BJ (cell line): Measurements from ENCODE around the gene LIMD2. TPM values are rescaled to one million over a fixed set of nuclear protein-coding genes. Genes with fewer than 3 reads are reported as not detected.

Experiments used
- CTCF ChIA-PET: fragments of 350-600 bp; formaldehyde crosslinking; extraction: SDS; loops from one replicate; lab custom pipeline; 2021; ENCODE audit warnings: antibody characterized with exemption, inconsistent platforms; lab: Yijun Ruan, JAX
- POLR2A ChIA-PET: fragments of 300-600 bp; sonication (Branson Sonifier 250); formaldehyde crosslinking; extraction: SDS; loops from one replicate; lab custom pipeline; 2021; ENCODE audit warnings: antibody characterized with exemption; lab: Charles Lee
- DNase-seq: peaks from one replicate; pipeline ENCODE4 v3.0.0-alpha.2; 2011; ENCODE audit warnings: low read depth
- H3K27me3 ChIP-seq: 2 replicates; pipeline ENCODE4 v1.6.0; 2011; ENCODE audit warnings: low read length; ENCODE audit not compliant: control insufficient read depth, insufficient read depth
- H3K36me3 ChIP-seq: 2 replicates; pipeline ENCODE4 v1.5.1; 2011; ENCODE audit warnings: low read length; ENCODE audit not compliant: control insufficient read depth, insufficient read depth
- H3K4me3 ChIP-seq: 2 replicates; pipeline ENCODE4 v1.5.1; 2011; ENCODE audit warnings: low read depth, mild to moderate bottlenecking, control low read depth, low read length
- CTCF ChIP-seq: IDR thresholded peaks from 2 replicates; pipeline ENCODE4 v1.5.1; 2011; ENCODE audit warnings: low read depth, mild to moderate bottlenecking, control low read depth, inconsistent platforms, low read length, moderate library complexity; ENCODE audit not compliant: insufficient read depth
- polyA plus RNA-seq: library from polyadenylated mRNA; depleted of rRNA; stranded (reverse); fragments of >200 nt; gene quantifications from 2 replicates; pipeline ENCODE4 v1.2.3, GENCODE V29; 2011

LIMD2 gene
- polyA plus RNA-seq, 1 experiment, result 13.8 TPM

GRCh38 chr17:63658366-63658765 lies 41.6 kb downstream of the LIMD2 start:
- ChIA-PET POLR2A (no interaction called here), CTCF (no interaction called here)
- Histone ChIP-seq H3K36me3 (peaks cover 5% of the 10 kb centered on the region; the same call in 1 of the 2 replicates), H3K27me3 (no peaks in the 10 kb centered on the region), H3K4me3 (no peak overlapping the region)
- TF ChIP-seq CTCF, result no peak
- DNase-seq, result no peak

- H3K27me3 ChIP-seq, result no peaks in the 10 kb centered on the region
- ChIA-PET POLR2A (no interaction called here), CTCF (interaction anchor here (0.7 kb wide), 1 partner anchor 41 kb away, joined by 3 read pairs; no protein-coding TSS in a partner anchor)
- no peak overlapping the region for H3K4me3 ChIP-seq
- DNase-seq, result no peak
- TF ChIP-seq CTCF, result no peak
- H3K36me3 ChIP-seq, result peaks cover 6% of the 10 kb centered on the region
Measured at GRCh38 chr17:63657786-63658185, 42.1 kb downstream of the LIMD2 start.

GRCh38 chr17:63653050-63653449 lies 46.9 kb downstream of the LIMD2 start:
- no peak overlapping the region for H3K4me3 ChIP-seq
- no peak for TF ChIP-seq CTCF
- peaks cover 1% of the 10 kb centered on the region; the same call in 1 of the 2 replicates for H3K36me3 ChIP-seq
- ChIA-PET CTCF (interaction anchor here (0.7 to 1.2 kb wide), 2 partner anchors 22 to 27 kb away, joined by 3 read pairs; no protein-coding TSS in a partner anchor), POLR2A (no interaction called here)
- no peak for DNase-seq
- H3K27me3 ChIP-seq, result no peaks in the 10 kb centered on the region

GRCh38 chr17:63652106-63652505 lies 47.8 kb downstream of the LIMD2 start:
- H3K27me3 ChIP-seq, result no peaks in the 10 kb centered on the region
- H3K36me3 ChIP-seq, result peaks cover 2% of the 10 kb centered on the region
- H3K4me3 ChIP-seq, result no peak overlapping the region
- no peak for DNase-seq
- CTCF ChIA-PET, result no interaction called here
- no peak for TF ChIP-seq CTCF
- POLR2A ChIA-PET, result no interaction called here

- Histone ChIP-seq H3K4me3 (no peak overlapping the region), H3K36me3 (peaks cover 6% of the 10 kb centered on the region), H3K27me3 (no peaks in the 10 kb centered on the region)
- no peak for TF ChIP-seq CTCF
- no peak for DNase-seq
- CTCF ChIA-PET, result no interaction called here
- POLR2A ChIA-PET, result no interaction called here
Measured at GRCh38 chr17:63649813-63650212, 50.1 kb downstream of the LIMD2 start.
